ENCODE data around the gene JAKMIP2. TPM values are rescaled to one million over a fixed set of nuclear protein-coding genes. Genes with fewer than 3 reads are reported as not detected.

JAKMIP2 gene
- polyA plus RNA-seq, 1 donor from 2014 or later: 46.3 TPM

DNA sequence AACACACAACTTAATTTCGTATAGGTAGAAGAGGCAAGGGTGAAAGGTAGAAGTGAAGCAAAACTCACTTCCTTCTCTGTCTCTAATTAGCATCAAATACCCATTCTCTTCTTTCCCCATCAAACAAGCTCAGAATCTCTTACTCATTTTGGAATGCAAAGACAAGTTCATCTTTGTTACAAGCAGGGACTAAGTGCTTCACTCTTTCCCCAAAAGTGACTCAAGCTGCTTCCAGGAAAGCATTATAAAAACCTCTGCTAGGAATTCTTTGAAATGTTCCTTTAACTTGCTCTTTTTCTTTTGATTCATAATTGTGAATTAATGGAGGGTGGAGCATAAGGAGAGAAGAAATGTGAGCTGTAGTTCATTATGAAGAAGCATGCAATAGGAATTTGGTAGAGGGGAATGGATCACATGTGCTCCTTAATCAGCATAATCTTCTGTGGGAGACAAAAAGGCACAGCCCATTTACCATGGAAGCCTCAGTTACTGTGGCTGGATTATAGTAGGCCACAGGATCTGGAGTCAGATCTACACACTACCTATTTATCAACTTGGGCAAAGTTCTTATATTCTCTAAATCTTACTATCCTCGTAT is 163.1 kb downstream of the JAKMIP2 start:
- no peak overlapping the region for H3K9ac ChIP-seq (ENCODE audit: low read length)
- no peak overlapping the region for H2AFZ ChIP-seq (ENCODE audit: low read depth, low read length)
- H3K4me2 ChIP-seq (ENCODE audit: low read length): no peak overlapping the region
- H3K9me2 ChIP-seq (ENCODE audit: insufficient read depth, low read length): no peaks in the 10 kb centered on the region
- peaks cover 13% of the 10 kb centered on the region for H3K36me3 ChIP-seq (ENCODE audit: insufficient read depth, low read length)
- H3K9me3 ChIP-seq (ENCODE audit: low read length): no peaks in the 10 kb centered on the region
- H4K20me1 ChIP-seq (ENCODE audit: insufficient read depth): no peaks in the 10 kb centered on the region
- no peaks in the 10 kb centered on the region for H3K79me2 ChIP-seq (replicated peaks; ENCODE audit: insufficient read depth, low read length)
- H3K27ac ChIP-seq (ENCODE audit: low read length): no peak overlapping the region
- H3K4me3 ChIP-seq (ENCODE audit: low read length): no peak overlapping the region
- no peaks in the 10 kb centered on the region for H3F3A ChIP-seq (ENCODE audit: insufficient read depth, low read length, poor library complexity, severe bottlenecking)
- H3K27me3 ChIP-seq (ENCODE audit: insufficient read depth, low read depth, low read length): no peaks in the 10 kb centered on the region
- TF ChIP-seq, protein P1, sequence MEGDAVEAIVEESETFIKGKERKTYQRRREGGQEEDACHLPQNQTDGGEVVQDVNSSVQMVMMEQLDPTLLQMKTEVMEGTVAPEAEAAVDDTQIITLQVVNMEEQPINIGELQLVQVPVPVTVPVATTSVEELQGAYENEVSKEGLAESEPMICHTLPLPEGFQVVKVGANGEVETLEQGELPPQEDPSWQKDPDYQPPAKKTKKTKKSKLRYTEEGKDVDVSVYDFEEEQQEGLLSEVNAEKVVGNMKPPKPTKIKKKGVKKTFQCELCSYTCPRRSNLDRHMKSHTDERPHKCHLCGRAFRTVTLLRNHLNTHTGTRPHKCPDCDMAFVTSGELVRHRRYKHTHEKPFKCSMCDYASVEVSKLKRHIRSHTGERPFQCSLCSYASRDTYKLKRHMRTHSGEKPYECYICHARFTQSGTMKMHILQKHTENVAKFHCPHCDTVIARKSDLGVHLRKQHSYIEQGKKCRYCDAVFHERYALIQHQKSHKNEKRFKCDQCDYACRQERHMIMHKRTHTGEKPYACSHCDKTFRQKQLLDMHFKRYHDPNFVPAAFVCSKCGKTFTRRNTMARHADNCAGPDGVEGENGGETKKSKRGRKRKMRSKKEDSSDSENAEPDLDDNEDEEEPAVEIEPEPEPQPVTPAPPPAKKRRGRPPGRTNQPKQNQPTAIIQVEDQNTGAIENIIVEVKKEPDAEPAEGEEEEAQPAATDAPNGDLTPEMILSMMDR (IDR thresholded peaks at IDR 0.05; ENCODE audit: poor library complexity, severe bottlenecking): no peak
- TF ChIP-seq POLR2AphosphoS5 (IDR thresholded peaks at IDR 0.05): no peak
- no peak for TF ChIP-seq TAF1 (IDR thresholded peaks at IDR 0.05; ENCODE audit: low read depth)
- no peak for TF ChIP-seq RAD21 (conservative IDR thresholded peaks at IDR 0.05)
- TF ChIP-seq EZH2 (IDR thresholded peaks at IDR 0.05; ENCODE audit: borderline replicate concordance, insufficient read depth, low read length, poor library complexity, severe bottlenecking): no peak
- no peak for TF ChIP-seq SMC3 (conservative IDR thresholded peaks at IDR 0.05; ENCODE audit: poor library complexity)
- TF ChIP-seq, protein P2, sequence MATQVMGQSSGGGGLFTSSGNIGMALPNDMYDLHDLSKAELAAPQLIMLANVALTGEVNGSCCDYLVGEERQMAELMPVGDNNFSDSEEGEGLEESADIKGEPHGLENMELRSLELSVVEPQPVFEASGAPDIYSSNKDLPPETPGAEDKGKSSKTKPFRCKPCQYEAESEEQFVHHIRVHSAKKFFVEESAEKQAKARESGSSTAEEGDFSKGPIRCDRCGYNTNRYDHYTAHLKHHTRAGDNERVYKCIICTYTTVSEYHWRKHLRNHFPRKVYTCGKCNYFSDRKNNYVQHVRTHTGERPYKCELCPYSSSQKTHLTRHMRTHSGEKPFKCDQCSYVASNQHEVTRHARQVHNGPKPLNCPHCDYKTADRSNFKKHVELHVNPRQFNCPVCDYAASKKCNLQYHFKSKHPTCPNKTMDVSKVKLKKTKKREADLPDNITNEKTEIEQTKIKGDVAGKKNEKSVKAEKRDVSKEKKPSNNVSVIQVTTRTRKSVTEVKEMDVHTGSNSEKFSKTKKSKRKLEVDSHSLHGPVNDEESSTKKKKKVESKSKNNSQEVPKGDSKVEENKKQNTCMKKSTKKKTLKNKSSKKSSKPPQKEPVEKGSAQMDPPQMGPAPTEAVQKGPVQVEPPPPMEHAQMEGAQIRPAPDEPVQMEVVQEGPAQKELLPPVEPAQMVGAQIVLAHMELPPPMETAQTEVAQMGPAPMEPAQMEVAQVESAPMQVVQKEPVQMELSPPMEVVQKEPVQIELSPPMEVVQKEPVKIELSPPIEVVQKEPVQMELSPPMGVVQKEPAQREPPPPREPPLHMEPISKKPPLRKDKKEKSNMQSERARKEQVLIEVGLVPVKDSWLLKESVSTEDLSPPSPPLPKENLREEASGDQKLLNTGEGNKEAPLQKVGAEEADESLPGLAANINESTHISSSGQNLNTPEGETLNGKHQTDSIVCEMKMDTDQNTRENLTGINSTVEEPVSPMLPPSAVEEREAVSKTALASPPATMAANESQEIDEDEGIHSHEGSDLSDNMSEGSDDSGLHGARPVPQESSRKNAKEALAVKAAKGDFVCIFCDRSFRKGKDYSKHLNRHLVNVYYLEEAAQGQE (IDR thresholded peaks at IDR 0.05; ENCODE audit: borderline replicate concordance): no peak
- no peak for TF ChIP-seq EP300 (conservative IDR thresholded peaks at IDR 0.05; ENCODE audit: poor library complexity, severe bottlenecking)
- TF ChIP-seq MXI1 (conservative IDR thresholded peaks at IDR 0.05; ENCODE audit: poor library complexity, severe bottlenecking): no peak

DNA sequence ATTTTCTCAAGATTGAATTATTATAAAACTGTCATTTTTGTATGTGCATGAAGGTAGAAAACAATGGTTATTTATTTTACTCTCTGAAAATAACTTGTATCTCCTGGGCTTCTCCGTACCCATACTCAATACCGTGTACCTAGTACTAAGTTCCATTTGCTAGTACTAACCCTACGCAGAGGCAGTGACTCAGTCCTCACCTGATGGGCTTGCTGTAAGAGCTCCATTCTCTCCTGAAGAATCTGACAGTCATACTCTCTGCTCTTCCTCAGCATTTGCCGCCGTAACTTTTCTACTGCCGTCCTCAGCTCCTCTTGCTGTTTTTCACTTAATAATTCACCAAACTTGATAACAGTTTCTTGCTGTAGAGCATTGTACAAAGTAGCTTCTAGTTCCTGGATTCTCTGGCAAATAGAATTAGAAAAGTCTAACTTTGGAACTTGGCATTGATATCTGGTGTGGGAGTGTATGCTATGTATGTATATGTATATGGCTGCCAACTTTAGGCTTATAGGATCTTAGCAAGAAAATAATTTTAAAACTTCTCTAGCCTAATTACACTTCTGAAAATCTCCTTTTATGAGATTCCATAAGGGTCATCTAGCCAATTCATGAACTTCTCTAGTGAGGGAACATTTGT is 164.7 kb downstream of the JAKMIP2 start:
- no peaks in the 10 kb centered on the region for H3K9me2 ChIP-seq (ENCODE audit: insufficient read depth, low read length)
- H3K4me2 ChIP-seq (ENCODE audit: low read length): no peak overlapping the region
- H3K79me2 ChIP-seq (replicated peaks; ENCODE audit: insufficient read depth, low read length): no peaks in the 10 kb centered on the region
- H3K27ac ChIP-seq (ENCODE audit: low read length): no peak overlapping the region
- H3F3A ChIP-seq (ENCODE audit: insufficient read depth, low read length, poor library complexity, severe bottlenecking): no peaks in the 10 kb centered on the region
- peaks cover 13% of the 10 kb centered on the region for H3K36me3 ChIP-seq (ENCODE audit: insufficient read depth, low read length)
- H3K4me3 ChIP-seq (ENCODE audit: low read length): no peak overlapping the region
- no peak overlapping the region for H3K9ac ChIP-seq (ENCODE audit: low read length)
- no peaks in the 10 kb centered on the region for H4K20me1 ChIP-seq (ENCODE audit: insufficient read depth)
- no peaks in the 10 kb centered on the region for H3K9me3 ChIP-seq (ENCODE audit: low read length)
- H2AFZ ChIP-seq (ENCODE audit: low read depth, low read length): no peak overlapping the region
- no peak for TF ChIP-seq RAD21 (conservative IDR thresholded peaks at IDR 0.05)
- H3K27me3 ChIP-seq (ENCODE audit: insufficient read depth, low read depth, low read length): no peaks in the 10 kb centered on the region
